G401.6 (cell line): ENCODE data around the gene ADRB1.

ENCODE experiments used
- FAIRE-seq: peaks from 2 replicates; lab custom pipeline; 2012; peaks lifted over from hg19 to GRCh38; lab: Jason Lieb, UNC

ADRB1 gene

DNA sequence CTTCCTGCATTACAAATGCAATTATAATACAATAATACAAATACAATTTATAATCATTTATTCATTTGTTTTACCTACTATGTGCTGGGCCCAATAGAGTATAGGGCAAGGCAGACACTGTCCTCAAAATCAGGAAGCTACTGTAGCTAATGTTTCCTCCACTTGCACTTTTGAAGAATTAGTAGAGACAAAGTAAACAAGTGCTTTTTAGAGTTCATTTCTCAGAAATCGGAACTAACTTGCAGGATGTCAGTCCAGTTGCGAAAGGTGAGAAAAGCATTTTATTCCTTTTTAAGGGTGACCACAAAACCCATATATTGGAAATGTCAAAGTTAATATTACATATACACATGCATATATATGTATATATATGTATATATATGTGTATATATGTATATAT is 14.2 kb downstream of the ADRB1 start:
- FAIRE-seq, result no peak

DNA sequence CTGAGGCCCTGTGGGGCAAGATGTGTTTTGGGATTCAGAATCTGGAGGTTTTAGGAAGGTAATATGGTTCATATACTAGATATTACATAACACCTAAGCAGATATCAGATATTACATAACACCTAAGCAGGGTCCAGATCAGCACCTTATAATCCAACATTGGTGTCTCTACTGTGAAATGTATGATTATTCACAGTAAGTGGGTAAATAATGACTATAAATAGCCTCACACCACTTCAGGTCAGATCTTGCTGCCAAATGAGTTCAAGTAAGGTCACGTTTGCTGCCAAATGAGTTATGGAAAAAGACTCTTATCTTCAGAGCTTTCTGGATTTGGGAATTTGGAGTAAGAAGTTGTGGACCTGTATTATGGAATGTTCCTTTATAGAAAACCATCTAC is 14.6 kb downstream of the ADRB1 start:
- FAIRE-seq, result no peak

DNA sequence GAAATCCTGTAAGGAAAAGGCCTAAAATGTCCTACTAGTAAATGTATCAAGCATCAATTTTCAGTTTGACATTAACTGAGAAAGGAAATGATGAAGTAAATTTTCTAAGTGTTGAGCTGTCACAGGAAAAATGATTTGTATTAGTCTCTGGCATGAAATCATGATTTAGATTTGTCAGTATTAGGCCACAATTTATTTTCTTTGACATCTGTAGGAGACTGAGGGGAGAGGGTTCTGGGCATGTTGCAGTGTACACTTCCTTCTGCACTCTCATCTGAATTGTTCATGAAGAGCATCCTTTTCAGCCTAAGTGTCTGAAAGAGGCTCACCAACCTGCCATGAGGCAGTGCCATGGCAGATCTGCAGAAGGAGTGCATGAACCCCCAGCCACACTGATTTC is 15.9 kb downstream of the ADRB1 start:
- no peak for FAIRE-seq

DNA sequence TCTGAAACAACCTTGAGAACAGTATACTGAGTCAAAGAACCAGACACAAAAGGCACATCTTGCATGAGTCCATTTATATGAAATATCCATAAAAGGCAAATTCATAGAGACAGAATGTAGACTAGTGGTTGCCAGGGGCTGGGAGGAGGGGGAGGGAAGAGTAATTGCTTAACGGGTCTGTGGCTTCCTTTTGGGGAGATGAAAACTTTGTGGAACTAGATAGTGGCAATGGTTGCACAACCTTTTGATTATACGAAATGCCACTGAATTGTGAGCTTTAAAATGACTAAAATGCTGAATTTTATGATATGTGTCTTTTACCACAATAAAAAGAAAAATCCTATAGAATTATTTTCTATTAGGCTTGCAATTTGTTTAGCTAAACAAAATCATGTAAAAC is 16.8 kb downstream of the ADRB1 start:
- no peak for FAIRE-seq

DNA sequence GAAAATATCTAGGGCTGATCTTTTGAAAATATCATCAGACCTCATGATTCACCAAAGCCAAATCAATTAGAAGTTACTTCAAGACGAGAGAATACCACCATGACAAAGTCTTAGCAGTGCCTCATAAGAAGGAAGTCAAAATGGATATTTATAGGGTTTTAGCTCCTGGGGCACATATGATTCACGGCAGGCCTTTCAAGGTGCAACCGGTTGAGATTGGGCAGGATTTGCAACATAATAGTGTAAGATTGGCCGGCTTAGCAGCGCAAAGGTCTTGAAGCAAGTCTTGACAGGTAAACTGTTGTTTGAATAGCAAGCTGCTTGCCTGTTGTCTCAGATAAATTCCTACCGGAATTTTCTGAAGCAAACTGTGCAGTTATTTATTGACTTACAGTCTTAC is 17.5 kb downstream of the ADRB1 start:
- no peak for FAIRE-seq

DNA sequence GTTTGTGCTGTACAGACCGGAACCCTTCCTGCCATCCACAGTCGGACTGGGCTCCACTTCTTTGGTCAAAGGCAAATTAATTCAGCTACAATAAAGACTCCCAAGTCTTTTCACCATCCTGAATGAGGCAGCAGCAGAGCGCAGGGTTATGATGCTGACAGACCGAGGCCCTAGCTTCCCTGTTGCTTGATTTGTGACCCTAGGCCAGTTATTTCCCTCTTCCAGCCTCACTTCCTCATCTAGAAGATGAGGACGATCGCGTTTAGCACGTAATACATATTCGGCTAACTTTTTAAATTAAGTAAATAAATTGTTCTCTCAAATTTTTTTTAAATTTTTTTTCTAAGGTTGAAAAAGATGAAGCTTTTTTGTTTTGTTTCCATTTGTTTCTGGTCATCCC is 18.1 kb downstream of the ADRB1 start:
- FAIRE-seq, result no peak

DNA sequence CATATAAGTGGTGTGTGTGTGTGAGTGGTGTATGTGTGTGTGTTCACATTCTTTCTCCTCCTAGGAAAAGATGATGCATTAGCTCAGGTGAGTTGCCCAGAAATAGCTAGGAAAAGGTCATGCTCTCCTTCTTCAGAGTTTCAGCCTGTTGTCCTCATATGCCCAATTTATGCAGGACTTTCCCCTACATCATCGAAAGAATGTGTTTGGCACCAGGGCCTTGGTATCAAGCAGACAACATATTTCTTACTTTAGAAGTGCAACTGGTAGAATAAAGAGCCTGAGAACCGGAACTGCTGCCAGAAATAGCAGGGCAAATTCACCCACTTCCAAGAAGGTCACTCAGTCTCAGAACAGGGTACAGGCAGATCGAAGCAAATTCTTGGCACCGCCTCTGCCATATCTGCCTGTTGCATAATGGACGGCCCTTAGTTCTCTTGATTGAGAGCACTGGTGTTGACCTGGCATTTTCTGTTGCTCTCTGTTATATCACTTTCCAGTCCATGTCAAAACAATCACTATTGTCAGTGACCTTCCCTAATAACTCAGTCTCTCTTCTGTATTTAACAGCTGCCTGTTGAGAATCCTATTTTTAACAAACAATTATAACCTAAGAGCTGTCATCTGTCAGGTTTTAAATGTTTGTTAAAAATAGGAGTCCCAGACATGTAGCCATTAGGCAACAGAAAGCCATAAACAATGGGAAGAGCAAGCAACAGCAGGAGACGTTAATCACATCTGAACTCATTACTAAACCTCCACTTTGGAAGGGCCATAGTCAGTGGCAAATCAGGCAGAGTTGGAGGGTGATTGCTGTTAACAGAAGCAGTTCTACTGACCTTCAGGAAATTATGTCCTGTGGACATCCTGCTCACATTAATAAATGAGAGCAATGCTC is 20.7 kb downstream of the ADRB1 start:
- FAIRE-seq, result no peak

DNA sequence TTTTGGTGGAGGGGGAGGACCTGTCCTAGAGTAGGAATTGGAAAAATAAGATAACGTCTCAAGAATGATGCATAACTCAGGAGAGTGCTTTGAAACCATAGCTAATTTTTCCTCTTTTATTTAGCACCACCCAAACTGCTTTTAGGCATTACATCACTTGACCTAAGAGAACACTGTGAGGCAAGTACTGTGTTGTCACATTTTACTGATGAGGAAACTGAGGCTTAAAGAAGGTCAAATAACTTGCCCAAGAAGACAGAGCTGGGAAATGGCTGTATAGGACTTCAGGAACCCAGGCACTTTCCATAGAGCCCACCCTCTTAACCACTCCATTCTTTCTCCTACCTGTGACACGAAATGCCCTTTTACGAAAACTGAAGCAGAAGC is 21.4 kb downstream of the ADRB1 start:
- no peak for FAIRE-seq

DNA sequence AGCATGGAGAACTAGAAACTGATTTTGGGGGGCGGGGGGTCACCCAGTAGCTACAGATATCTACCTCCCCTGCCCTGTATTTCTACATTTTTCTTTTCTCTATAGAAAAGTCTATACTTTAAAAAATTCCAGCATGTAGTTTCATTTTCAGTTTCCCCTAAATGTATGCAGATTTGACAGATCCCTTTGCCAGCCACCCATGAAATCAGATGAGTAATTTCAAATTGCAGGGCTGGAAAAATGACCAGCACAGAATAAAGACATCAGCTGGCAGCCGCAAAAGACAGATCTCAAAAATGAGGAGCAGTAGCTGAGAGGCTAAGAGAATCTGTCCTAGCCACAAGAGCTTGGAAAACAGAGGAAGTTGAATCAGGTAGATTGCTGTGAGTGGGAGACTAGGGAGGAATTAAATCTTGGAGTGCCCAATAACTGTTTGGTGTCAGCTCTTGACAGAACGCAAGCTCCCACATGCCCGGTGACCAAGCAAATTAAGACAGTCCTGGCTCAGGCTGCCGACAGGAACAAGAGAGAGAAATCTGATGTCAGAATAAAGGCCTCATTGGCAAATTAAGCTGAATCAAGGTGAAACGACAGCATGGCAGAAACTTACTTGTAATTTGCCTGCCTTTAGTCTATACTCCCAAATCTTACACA is 24.5 kb downstream of the ADRB1 start:
- FAIRE-seq, result no peak

DNA sequence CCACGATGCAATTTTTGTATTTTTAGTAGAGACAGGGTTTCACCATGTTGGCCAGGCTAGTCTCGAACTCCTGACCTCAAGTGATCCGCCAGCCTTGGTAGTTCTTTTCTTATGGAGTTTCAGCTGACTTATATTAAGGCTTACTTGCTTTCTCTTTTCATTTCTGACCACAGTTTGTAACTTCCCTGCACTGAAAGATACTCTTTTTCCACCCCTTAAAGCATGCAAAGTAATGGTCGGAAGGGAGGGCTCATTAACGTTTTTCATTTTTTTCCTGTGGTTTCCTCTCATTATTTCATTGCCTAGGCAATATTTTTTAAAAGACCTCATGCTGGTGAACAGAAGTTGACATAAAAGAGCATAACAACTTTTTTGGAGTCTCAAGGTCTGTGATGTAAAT is 27.0 kb downstream of the ADRB1 start:
- no peak for FAIRE-seq

DNA sequence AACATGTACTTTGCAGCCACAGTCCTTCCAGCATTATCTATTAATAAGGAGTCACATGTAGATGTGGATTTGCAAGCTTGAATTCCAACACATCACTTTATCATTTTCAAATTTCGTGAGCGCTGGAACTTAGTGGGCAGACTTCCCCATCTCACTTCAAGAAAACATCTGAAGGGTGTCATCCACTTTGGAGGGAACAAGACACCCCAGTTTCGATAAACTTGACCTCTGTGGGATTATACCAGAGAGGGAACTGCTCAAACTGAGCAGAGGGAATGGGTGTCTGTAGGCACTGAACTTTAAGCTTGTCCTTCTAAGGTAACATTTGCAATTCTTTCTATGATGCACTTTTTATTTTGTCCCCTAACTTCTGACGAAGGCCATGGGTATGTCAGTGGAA is 27.5 kb downstream of the ADRB1 start:
- FAIRE-seq, result no peak

DNA sequence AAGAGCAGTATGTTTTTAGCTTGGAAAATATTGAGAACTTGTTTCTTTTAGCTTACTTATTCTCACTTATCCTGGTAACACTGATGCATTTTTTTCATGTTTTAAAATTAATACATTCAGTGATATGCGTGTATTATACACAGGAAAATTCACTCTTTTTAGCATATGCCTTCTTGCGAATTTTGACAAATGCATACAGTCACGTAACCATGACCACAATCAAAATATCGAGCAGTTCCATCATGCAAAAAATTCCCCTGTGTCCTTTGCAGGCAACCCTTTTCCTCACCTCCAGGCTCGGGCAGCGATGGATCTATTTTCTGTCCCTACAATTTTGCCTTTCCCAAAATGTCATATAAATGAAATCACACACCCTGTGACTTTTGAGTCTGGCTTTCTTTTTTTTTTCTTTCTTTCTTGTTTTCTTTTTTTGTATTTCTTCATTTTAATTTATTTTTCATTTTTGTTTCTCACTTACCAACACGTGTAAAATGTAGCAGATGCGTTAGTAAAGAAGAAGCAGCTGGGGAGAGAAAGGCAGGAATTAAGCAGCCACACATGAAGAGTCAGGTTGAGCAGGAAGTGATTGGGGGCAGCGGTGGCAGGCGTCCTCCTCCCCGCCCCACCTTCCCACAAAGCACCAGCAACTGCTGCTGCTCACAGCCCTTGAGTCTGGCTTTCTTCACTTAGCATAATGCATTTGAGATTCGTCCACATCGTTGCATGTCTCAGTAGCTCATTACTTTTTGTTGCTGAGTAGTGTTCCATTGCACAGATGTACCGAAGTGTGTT is 29.9 kb downstream of the ADRB1 start:
- no peak for FAIRE-seq

DNA sequence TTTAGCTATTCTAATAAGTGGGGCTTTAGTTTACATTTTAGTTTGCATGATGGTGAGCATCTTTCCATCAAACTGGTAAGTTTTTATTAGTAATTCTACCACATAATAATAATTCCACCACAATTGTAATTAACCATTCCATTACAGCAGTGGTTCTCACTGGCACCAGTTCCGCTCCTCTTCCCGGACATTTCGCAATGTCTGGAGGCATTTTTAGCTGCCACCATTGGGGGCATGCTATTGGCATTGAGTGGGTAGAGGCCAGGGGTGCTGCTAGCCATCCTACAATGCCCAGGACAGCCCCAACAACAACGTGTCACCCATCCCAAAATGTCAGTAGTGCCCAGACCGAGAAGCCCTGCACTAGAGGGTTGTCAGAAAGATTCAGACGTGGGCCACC is 31.4 kb downstream of the ADRB1 start:
- no peak for FAIRE-seq

DNA sequence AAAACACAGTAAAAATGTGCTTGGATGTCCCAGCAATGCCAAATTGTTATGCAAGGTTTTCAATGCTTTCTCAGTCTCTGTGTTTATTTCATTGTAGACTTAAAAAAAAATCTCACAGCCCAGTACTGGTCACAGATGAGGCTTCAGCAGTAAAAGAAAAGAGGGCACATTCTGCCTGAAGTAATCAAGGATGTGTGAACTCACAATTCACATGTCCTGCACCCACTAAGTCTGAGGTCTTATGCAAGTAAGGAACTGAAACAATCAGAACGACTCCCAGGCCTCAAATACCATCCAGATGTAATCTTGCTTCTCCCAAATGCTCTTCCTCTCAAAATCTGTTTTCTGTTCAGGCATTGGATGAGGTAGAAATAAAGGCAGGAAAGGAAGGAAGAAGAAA is 33.7 kb downstream of the ADRB1 start:
- no peak for FAIRE-seq

DNA sequence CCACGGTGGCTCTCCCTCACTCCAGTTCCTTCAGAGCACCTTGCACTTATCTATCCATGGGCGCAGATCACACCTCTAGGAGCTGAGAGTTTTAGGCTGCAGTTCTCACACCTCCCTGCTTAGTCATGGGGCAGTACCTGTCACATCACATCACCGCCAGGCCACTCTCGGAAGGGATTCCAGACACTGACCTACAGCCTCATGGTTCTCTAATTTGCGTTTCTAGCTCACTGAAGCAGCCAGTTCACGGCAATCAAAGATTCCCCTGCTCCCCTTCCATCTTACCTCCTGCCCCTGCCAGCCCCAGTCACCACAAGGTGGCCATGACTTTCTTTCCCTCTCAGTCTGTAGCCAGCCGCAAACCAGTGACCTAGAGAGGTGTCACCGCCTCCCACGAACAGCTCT is 34.2 kb downstream of the ADRB1 start:
- no peak for FAIRE-seq

DNA sequence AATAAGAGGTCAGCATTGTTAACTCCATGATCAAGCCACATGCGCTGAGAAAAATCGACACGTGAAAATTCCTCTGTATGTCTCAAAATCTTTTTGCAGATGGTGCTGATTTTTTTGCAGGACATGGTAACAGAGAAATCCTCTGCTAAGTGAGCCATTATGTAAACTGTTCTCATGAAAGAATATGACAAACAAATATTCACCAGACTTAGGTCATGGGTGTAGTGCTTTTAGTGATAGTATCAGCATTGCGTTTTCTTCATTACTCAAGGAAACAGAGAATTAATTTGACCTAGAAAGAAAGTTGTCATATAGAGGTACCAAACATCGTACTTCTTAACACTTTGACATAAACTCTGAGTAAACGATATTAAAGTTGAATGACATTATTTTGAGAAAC is 34.7 kb downstream of the ADRB1 start:
- no peak for FAIRE-seq

DNA sequence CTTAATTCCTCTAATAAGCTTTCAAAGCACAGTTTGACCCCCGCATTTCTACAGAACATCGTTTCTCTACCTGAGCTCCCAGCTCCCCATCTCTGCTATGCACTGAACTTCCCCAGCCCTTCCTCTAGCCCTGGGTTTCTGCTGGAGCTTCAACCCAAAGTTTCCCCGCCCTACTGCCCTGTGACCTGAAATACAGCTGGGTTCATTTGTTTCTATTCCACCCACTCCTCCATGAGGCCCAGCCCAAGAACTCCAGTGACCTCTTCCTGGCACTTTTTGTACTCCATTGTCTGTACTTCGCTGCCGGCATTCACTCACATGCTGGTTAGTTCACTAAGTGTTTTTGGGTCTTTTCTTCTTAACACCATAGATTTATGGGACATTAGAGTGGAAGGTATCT is 35.8 kb downstream of the ADRB1 start:
- no peak for FAIRE-seq

DNA sequence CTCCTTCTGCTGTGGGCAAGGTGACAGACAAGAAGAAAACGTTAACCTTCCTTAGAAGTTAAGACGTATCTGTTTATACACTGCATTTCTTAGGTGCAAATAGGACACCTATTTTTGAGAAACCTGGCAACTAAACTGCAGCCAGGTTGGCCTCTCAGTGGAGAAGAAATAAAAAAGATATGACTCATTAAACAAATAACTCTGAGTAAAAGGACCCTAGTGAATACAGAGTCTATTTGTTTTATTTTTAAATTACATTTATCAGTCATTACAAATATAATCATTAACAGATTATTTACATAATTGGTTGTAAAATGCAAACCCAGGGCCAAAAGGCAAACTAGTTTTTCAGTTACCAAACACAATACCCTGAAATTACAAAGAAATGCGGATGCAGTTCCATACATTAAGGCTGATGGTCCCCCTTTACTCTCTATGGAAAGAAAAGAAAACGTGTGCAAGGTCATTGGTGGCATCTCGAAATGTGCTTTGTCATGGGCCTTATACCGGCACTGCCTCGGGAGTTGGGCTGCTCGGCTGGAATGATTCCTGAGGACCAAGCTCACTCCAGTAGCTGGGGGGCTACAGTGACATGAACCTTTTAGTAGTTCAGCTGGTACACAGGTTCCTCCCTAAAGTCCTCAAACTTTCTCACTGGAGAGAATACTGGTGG is 38.4 kb downstream of the ADRB1 start:
- FAIRE-seq, result no peak

DNA sequence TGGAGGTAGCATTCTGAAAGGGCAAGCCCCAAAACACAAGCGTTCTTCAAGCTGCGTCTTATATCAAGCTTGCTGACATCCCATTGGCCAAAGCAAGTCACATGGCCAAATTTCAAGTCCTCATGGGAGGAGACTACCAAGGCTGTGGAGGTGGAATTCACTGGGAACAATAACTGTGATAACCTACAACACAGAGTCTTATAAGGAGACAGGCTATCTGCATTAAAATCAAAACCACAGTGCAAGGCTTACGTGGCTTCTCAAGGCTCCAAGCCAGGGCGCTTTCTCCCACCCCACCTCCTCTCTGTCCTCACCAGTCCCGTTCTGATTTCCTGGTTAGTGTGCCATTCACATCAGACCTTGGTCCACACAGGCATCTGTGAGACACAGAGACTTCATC is 39.4 kb downstream of the ADRB1 start:
- no peak for FAIRE-seq

DNA sequence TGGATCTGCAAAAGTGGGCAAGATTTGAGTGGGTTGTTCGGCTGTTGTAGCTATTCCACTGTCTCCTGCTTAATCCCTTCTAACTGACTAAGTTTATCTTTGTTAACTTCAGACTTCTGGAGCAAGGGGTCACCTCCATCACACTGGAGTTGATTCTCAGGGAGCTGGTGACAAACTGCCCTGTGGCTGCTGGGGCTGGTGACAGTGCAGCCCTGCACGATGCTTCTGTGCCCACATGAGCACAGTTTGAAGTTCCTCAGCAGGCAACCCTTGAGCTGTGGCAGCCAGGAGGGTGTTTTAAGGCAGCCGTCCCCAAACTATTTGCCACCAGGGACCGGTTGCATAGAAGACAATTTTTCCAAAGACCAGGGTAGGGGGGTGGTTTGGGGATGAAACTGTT is 40.5 kb downstream of the ADRB1 start:
- no peak for FAIRE-seq

DNA sequence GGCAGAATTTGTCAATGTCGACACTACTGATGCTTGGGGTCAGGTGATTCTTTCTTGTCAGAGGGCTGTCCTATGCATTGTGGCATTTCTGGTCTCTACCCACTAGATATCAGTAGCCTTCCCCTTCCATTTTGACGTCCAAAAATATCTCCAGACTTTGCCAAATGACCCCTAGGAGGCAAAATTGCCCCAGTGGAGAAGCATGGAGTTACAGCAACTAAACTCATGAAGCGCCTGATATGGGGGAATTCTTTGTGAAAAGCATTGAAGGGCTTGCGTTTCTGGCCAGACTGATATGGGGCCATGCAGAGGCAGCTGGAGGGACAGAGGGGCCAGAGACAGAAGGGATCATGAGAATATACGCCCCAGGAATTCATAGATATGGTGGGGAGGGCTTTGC is 43.6 kb downstream of the ADRB1 start:
- no peak for FAIRE-seq

DNA sequence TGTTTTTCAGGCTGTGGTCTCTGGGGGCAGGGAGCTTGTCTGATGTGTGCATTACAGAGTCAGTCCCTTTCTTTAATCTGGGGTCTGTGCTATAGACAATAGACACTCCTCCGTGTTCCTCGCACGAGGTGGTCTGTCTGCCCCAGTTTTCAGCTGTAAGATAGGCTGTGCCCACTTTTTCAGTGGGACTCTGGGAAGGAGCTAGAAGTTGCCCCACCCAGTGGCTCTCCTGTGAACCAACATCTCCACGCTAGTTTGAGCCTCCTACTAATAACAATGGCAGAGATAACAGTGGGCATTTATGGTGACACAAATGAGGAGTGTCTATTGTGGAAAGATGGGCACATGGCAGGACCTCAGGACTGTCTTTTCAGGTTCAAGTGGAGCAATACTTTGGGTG is 44.0 kb downstream of the ADRB1 start:
- no peak for FAIRE-seq

DNA sequence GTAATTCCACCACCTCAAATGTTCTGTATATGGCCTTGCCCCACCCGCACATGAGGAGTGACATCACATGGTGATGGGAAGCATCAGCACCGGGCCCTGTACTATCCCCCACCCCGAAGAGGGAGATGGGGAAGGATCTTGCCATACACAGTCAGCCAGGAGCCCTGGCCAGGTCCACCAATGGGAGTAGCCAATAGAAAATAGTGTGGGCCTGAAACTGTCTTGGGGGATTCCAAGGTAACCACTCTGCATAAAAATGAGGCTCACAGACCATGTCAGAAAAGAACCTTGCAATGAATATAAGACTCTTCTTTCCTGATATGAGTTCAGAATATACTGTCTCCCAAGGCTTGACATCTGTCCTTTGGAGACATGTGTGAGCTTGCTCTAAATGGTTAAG is 51.1 kb downstream of the ADRB1 start:
- no peak for FAIRE-seq
